IPS-18c (cell line): ENCODE data around the gene CIAO3.

Experiments
- H3K4me3 ChIP-seq: 2 replicates; pipeline ENCODE4 v1.7.0; 2013; ENCODE audit warnings: low read depth, mild to moderate bottlenecking, low read length, moderate library complexity; ENCODE audit not compliant: insufficient read depth
- H3K9me3 ChIP-seq: one replicate; pipeline ENCODE4 v1.6.1; 2013; ENCODE audit warnings: mild to moderate bottlenecking, low read length, moderate library complexity; ENCODE audit not compliant: control insufficient read depth, insufficient read depth

The CIAO3 gene

GRCh38 chr16:740764-741505, at the start of gene CIAO3:
CIAO3 (minus strand) TSS chr16:740997; CDS start chr16:740985, 12 bp downstream.
- H3K9me3 ChIP-seq, result no peaks in the 10 kb centered on the region
- H3K4me3 ChIP-seq, result peak within 1 kb of the TSS; percentile 92

DNA sequence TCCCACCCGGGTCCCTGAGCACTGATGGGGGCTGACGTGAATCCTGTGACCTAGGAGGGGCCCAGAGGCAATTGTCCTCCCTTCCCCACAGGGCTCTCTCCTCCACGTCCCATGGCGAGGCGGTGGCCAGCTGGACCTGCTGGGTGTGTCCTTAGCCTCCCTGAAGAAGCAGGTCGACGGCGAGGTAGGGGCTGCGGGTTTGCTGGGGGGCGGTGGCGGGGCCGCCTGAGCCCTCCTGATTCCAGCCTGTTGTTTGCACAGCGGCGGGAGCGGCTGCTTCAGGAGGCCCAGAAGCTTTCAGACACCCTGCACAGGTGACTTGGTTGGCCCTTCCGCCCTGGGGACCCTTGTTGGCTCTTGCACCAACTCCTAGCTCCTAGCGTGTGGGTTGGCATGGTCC, 49.3 kb upstream of the CIAO3 start:
- no peak overlapping the region for H3K4me3 ChIP-seq
- H3K9me3 ChIP-seq, result no peaks in the 10 kb centered on the region

- Histone ChIP-seq H3K4me3 (peak overlapping the region; percentile 79), H3K9me3 (no peaks in the 10 kb centered on the region)
Observed at GRCh38 chr16:789191-789850, 48.5 kb upstream of the CIAO3 start.

DNA sequence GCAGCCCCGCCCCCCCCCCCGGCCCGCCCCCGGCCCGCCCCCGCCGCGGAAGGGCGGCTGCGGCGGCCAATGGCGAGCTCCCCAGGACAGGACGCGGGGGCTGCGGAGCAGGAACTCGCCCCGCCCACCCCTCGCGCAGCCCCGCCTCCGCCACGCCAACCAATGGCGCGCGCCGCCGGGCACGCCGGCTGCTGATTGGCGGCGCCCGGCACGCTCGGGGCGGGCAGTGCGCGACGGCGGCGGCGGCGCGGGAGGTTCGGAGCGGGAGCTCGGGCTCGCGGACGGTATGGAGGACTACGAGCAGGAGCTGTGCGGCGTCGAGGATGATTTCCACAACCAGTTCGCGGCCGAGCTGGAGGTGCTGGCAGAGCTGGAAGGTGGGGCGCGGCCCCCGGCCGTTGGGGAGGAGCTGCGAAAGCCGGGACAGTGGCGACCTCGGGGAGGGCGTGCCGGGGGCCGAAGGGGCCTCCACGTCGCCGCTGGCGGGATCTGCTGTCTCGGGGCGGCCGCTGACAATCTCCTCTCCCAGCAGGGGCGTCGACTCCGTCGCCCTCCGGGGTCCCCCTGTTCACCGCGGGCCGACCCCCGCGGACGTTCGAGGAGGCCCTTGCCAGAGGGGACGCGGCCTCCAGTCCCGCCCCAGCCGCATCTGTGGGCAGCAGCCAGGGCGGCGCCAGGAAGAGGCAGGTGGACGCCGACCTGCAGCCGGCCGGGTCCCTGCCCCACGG, 47.8 kb upstream of the CIAO3 start, which contains the start of gene CHTF18:
Gene CHTF18, plus strand, starts transcription at position 222 of the 728 bp plus-strand sequence. Its CDS starts 65 bp downstream, at position 287.
- Histone ChIP-seq H3K9me3 (no peaks in the 10 kb centered on the region), H3K4me3 (peak within 1 kb of the TSS; percentile 92)

DNA sequence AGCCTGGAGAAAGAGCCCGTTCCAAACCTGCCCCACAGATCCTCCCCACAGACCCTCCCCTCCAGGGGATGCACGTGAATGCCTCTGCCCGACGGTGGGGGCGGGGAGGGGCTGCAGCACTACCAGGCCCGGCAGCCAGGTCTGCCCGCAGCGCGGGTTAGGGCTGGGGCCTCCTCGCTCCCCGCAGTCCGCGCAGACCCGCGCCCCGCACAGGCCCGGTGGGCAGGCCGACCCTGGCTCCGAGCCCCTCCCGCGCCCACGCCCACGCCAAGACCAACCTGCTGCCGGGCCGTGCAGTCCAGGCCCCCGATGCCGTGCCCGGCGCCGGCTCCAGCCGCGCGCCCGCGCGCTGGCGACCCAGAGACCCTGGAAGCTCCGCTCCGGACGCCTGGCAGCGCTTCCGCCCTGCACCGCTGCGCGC, 47.2 kb upstream of the CIAO3 start, which contains the start of gene RPUSD1:
Gene RPUSD1, minus strand, starts transcription at position 404 of the 421 bp plus-strand sequence. CDS start 644 bp downstream, outside the sequence.
- peak within 1 kb of the TSS; percentile 92 for H3K4me3 ChIP-seq
- H3K9me3 ChIP-seq, result no peaks in the 10 kb centered on the region

GRCh38 chr16:787321-787966, 46.6 kb upstream of the CIAO3 start:
- peak overlapping the region; percentile 92 for H3K4me3 ChIP-seq
- H3K9me3 ChIP-seq, result no peaks in the 10 kb centered on the region

GRCh38 chr16:785563-786535, 45.1 kb upstream of the CIAO3 start:
- Histone ChIP-seq H3K9me3 (no peaks in the 10 kb centered on the region), H3K4me3 (no peak overlapping the region)

GRCh38 chr16:784431-784830, 43.6 kb upstream of the CIAO3 start:
- no peaks in the 10 kb centered on the region for H3K9me3 ChIP-seq
- no peak overlapping the region for H3K4me3 ChIP-seq

- Histone ChIP-seq H3K9me3 (no peaks in the 10 kb centered on the region), H3K4me3 (no peak overlapping the region)
Observed at GRCh38 chr16:783404-784161, 42.8 kb upstream of the CIAO3 start.

GRCh38 chr16:782766-783403, 42.1 kb upstream of the CIAO3 start:
- H3K9me3 ChIP-seq, result no peaks in the 10 kb centered on the region
- no peak overlapping the region for H3K4me3 ChIP-seq

DNA sequence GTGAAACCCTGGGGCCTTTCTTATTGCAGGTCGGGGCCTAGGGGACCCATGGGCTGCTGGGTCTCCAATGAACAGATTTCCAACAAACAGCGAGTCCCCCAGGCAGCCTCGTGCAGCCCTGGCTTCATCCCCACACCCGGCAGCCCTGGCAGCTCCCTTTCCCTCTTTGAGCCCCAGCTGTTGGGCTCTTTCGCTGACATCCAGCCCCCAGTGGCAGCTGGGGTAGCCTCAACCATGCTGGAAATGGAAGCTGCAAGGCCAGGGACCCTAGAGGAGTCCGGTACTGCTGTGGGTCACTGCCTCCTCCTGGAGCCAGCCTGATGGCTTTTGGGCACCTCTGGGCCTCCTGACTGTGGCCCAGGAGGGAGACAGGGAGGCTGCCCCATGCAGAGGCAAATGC, 41.5 kb upstream of the CIAO3 start:
- no peaks in the 10 kb centered on the region for H3K9me3 ChIP-seq
- no peak overlapping the region for H3K4me3 ChIP-seq

GRCh38 chr16:781346-782010, 40.7 kb upstream of the CIAO3 start:
- Histone ChIP-seq H3K9me3 (no peaks in the 10 kb centered on the region), H3K4me3 (no peak overlapping the region)

DNA sequence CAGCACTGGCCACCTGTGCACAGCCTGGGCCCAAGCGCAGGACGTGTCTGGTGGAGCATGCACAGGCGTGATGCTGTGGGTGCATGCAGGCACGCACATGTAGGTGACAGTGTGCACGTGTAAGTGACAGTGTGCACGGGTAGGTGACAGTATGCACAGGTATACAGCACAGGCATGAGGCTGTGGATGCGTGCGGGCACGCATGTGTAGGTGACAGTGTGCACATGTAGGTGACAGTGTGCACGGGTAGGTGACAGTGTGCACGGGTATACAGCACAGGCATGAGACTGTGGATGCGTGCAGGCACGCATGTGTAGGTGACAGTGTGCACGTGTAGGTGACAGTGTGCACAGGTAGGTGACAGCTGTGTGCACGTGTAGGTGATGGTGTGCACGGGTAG, 39.5 kb upstream of the CIAO3 start:
- no peaks in the 10 kb centered on the region for H3K9me3 ChIP-seq
- H3K4me3 ChIP-seq, result no peak overlapping the region

DNA sequence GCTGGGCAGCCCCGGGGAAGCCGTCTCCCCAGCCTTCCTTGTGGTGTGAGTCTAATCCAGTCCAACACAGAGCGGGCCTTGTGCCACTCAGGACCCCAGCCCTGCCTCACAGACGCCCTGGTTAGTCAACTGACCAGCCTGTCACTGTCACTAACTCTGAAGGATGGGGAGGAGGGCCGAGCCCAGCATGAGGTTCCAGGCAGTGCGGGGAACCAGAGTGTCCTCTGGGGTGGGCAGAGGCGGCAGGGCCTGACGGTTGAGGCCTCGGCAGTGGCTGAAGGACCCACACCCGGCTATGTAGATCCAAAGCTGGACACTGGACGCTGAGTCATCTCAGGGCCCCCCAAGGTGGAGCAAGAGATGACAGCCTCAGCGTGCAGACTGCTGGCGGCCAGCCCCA, 38.8 kb upstream of the CIAO3 start:
- no peaks in the 10 kb centered on the region for H3K9me3 ChIP-seq
- H3K4me3 ChIP-seq, result no peak overlapping the region
